Activated CD4-positive, alpha-beta T cell treated with anti-CD3 and anti-CD28 coated beads, Interleukin-2, amount 10 ng/mL, durations not matched to agents 7 days and 5 days (primary cell): Measurements from ENCODE around the gene RAD23A. TPM values are rescaled to one million over a fixed set of nuclear protein-coding genes. Genes with fewer than 3 reads are reported as not detected.
"Not testable (repeated sequence)": the region's sequence is repeated elsewhere in the genome, so short reads cannot be mapped to it uniquely, and the experiment has no call there.

Experiments
- CTCF ChIA-PET: fragments of 350-600 bp; sonication (Branson Sonifier 250); formaldehyde crosslinking; loops from one replicate; lab custom pipeline; 2021; ENCODE audit warnings: antibody characterized with exemption; lab: Charles Lee
- POLR2A ChIA-PET: fragments of 350-600 bp; sonication (Branson Sonifier 250); formaldehyde crosslinking; loops from one replicate; lab custom pipeline; 2021; ENCODE audit warnings: antibody characterized with exemption; lab: Charles Lee
- DNase-seq: peaks from one replicate; pipeline ENCODE4 v3.0.0-alpha.2; 2020
- H3K27ac Mint-ChIP-seq: one replicate; pipeline ENCODE4 v1.8.0; 2021; ENCODE audit warnings: mild to moderate bottlenecking, moderate library complexity, mixed read lengths
- H3K27me3 Mint-ChIP-seq: one replicate; pipeline ENCODE4 v1.8.0; 2021; ENCODE audit warnings: mixed read lengths
- H3K36me3 Mint-ChIP-seq: one replicate; pipeline ENCODE4 v1.8.0; 2021; ENCODE audit warnings: low read depth, mixed read lengths
- H3K4me1 Mint-ChIP-seq: one replicate; pipeline ENCODE4 v1.8.0; 2021; ENCODE audit warnings: mixed read lengths
- H3K4me3 Mint-ChIP-seq: one replicate; pipeline ENCODE4 v1.8.0; 2021; ENCODE audit warnings: mild to moderate bottlenecking, moderate library complexity, mixed read lengths
- H3K9me3 Mint-ChIP-seq: one replicate; pipeline ENCODE4 v1.8.0; 2021; ENCODE audit warnings: mixed read lengths
- total RNA-seq, 2 experiments: library from RNA; stranded (reverse); gene quantifications; one replicate each; pipeline ENCODE4 v1.2.3, GENCODE V29; 2021

RAD23A gene
- total RNA-seq, 2 experiments from 2014 or later: 120 to 131 TPM

DNA sequence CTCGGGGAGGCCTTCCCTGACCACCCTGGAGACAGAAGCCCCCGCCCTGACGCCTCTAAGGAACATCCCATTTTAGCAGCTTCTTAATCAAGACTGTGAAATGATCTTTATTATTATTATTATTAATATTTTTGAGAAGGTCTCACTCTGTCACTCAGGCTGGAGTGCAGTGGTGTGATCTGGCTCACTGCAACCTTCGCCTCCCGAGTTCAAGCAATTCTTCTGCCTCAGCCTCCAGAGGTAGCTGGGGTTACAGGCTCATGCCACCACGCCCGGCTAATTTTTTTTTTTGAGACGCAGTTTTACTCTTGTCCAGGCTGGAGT is 20.1 kb downstream of the RAD23A start:
- no peak overlapping the region for H3K27ac Mint-ChIP-seq
- no peaks in the 10 kb centered on the region for H3K9me3 Mint-ChIP-seq
- peaks cover 8% of the 10 kb centered on the region for H3K4me1 Mint-ChIP-seq
- DNase-seq: no peak
- POLR2A ChIA-PET: interaction anchor here (0.7 to 2.0 kb wide), 2 partner anchors 58 to 81 kb away, joined by 3 to 6 read pairs; no protein-coding TSS in a partner anchor
- H3K4me3 Mint-ChIP-seq: peak overlapping the region; percentile 75
- H3K27me3 Mint-ChIP-seq: no peaks in the 10 kb centered on the region
- CTCF ChIA-PET: interaction anchor here (0.5 to 5.9 kb wide), 66 partner anchors 11 to 290 kb away, joined by 3 to 98 read pairs (median 5); partner anchors contain the start of genes FARSA, GADD45GIP1, GCDH and IER2
- no peaks in the 10 kb centered on the region for H3K36me3 Mint-ChIP-seq

DNA sequence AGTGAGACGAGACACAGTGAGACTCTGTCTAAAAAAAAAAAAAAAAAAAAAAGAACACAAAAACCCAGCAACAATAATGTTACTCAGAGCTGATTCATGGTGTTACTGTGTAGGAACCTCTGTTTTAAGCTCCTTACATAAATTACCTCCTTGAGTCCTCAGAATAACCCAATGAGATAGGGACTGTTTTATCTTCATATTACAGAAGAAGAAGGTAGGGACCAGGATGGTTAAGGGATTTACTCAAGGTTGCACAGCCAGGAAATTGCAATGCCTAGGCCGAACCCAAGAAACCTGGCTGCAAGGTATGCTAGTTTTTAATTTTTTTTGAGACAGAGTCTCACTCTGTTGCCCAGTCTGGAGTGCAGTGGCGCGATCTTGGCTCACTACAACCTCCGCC is 22.2 kb downstream of the RAD23A start:
- Mint-ChIP-seq H3K4me1 (peaks cover 8% of the 10 kb centered on the region), H3K36me3 (no peaks in the 10 kb centered on the region), H3K4me3 (no peak overlapping the region), H3K27ac (no peak overlapping the region), H3K27me3 (no peaks in the 10 kb centered on the region), H3K9me3 (no peaks in the 10 kb centered on the region)
- CTCF ChIA-PET: interaction anchor here (0.6 to 5.9 kb wide), 5 partner anchors 11 to 94 kb away, joined by 3 to 98 read pairs (median 4); no protein-coding TSS in a partner anchor
- POLR2A ChIA-PET: no interaction called here
- no peak for DNase-seq

DNA sequence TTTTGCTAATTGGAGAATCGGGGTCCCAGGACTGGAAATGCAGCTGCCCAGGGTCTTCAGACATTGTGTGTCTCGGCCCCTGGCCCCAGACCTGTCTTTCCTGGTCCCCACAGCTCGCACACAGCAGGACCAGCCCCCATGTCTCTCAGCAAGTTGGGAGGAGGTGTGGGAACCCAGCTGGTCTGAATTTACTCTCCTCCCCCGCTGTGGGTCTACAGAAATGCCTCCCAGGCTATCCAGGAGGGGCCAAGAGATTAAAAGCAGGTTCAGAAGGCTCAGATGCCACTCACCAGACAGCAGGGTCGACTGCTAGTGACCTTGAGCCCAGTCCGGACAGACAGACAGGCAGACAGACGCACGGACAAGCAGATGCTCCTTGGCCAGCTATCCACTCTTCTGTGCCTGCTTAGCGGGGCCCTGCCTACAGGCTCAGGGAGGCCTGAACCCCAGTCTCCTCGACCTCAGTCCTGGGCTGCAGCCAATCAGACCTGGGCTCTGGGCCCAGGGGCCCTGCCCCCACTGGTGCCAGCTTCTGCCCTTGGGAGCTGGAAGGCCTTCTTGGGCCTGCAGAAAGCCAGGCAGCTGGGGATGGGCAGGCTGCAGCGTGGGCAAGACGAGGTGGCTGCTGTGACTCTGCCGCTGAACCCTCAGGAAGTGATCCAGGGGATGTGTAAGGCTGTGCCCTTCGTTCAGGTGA is 23.8 kb downstream of the RAD23A start, which contains the start of gene DAND5:
TSS of gene DAND5 (plus strand) at position 285 of the 697 bp plus-strand sequence. CDS start at position 370, 85 bp downstream.
- no peak within 1 kb of the TSS for H3K4me3 Mint-ChIP-seq
- DNase-seq: no peak
- no peaks in the 10 kb centered on the region for H3K36me3 Mint-ChIP-seq
- no peaks in the 10 kb centered on the region for H3K9me3 Mint-ChIP-seq
- H3K27ac Mint-ChIP-seq: no peak within 1 kb of the TSS
- ChIA-PET CTCF (interaction anchor here (1.9 to 5.9 kb wide), 2 partner anchors 9 kb away, joined by 5 to 98 read pairs; no protein-coding TSS in a partner anchor), POLR2A (no interaction called here)
- no peaks in the 10 kb centered on the region for H3K27me3 Mint-ChIP-seq
- H3K4me1 Mint-ChIP-seq: peaks cover 8% of the 10 kb centered on the region

DNA sequence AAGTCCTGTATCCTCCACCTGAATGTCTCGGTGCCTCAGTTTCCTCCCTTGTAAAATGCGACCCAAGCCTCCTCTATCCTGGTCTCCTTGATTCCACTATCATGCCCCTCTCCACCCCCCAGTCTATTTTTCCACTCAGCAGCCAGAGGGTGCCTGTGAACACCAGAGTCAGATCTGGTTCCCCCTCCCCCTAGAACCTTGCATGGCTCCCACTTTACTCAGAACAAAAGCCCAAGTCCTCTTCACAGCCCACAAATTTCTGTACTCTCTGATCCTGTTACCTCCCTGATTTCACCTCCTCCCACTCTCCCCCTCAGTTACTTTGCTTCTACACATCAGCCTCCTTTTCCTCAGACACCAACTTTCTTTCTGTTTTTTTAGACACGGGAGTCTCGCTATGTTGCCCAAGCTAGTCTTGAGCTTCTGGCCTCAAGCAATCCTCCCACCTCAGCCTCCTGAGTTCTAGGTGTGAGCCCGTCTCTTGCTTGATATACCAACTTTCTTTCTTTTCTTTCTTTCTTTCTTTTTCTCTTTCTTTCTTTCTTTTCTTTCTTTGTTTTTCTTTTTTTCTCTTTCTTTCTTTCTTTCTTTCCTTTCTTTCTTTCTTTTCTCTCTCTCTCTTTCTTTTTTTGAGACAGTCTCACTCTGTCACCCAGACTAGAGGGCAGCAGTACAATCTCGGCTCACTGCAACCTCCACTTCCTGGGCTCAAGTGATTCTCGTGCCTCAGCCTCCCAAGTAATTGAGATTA is 24.6 kb downstream of the RAD23A start:
- Mint-ChIP-seq H3K36me3 (no peaks in the 10 kb centered on the region), H3K4me1 (peaks cover 3% of the 10 kb centered on the region), H3K27me3 (no peaks in the 10 kb centered on the region), H3K4me3 (no peak overlapping the region), H3K27ac (no peak overlapping the region), H3K9me3 (no peaks in the 10 kb centered on the region)
- DNase-seq: no peak
- CTCF ChIA-PET: interaction anchor here (1.9 kb wide), 1 partner anchor 10 kb away, joined by 5 read pairs; no protein-coding TSS in a partner anchor
- POLR2A ChIA-PET: no interaction called here

DNA sequence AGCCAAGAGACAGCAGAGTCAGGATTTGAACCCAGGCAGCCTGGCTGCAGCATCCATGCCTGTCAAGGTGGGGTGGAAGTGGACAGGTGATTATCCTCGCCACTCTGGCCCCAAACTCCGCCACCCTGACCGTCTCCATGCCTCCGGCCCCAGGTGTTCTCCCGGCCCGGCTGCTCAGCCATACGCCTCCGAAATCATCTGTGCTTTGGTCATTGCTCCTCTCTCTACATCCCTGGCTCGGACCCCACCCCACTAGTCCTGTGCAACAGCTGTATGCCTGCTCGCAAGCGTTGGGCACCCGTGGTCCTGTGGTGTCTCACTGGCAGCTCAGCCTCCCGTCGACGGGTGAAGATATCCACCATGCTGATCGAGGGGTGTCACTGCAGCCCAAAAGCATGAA is 27.6 kb downstream of the RAD23A start:
- no peak overlapping the region for H3K27ac Mint-ChIP-seq
- H3K4me3 Mint-ChIP-seq: no peak overlapping the region
- DNase-seq: no peak
- peaks cover 7% of the 10 kb centered on the region for H3K27me3 Mint-ChIP-seq
- POLR2A ChIA-PET: no interaction called here
- no peaks in the 10 kb centered on the region for H3K9me3 Mint-ChIP-seq
- no peaks in the 10 kb centered on the region for H3K36me3 Mint-ChIP-seq
- CTCF ChIA-PET: interaction anchor here (0.8 to 10.8 kb wide), 2 partner anchors 7 to 88 kb away, joined by 3 to 98 read pairs; partner anchors contain the start of gene DAND5
- no peaks in the 10 kb centered on the region for H3K4me1 Mint-ChIP-seq

DNA sequence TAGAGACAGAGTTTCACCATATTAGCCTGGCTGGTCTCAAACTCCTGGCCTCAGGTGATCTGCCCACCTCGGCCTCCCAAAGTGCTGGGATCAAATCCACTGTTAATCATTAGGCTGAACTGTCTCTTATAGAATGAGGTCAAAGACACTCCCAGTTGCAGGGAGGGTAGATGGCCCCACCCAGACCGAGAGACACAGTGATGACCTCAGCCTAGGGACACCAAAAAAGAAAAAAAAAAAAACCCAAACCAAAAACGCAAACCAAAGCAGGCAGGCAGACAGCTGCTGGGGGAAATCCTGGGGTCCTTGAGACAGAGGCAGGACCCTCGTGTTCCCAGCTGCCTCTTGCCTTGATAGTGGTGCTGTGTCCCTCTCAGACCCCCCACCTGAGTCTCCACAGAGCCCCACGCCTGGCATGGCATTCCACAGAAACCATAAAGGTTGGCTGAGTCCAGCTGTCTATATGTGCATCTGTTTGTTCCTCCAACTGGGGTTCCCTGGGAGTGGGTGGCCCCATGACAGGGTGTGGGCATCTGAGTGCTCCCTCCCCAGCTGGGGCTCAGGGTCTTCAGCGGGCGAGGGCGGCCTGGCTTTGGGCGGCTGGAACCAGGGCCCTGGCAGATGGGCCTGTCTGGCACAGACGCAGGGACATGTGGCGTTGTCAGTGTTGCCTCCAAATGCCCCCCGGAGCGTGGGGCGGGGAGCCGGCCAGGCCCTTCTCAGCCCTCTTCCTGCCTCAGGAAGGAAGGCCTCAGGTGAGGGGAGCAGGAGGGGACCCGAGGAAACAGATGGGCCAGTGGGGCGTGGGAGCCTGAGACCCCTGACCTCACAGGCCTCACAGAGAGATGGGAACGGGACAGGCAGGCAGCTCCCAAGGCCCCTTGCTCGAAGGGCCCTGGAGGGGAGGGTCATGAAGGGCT is 28.9 kb downstream of the RAD23A start:
- H3K9me3 Mint-ChIP-seq: no peaks in the 10 kb centered on the region
- H3K36me3 Mint-ChIP-seq: no peaks in the 10 kb centered on the region
- CTCF ChIA-PET: interaction anchor here (0.9 to 10.8 kb wide), 5 partner anchors 8 to 130 kb away, joined by 3 to 98 read pairs (median 6); partner anchors contain the start of gene DAND5
- H3K4me1 Mint-ChIP-seq: no peaks in the 10 kb centered on the region
- peak overlapping the region; percentile 25 for H3K27ac Mint-ChIP-seq
- POLR2A ChIA-PET: no interaction called here
- DNase-seq: no peak
- peaks cover 7% of the 10 kb centered on the region for H3K27me3 Mint-ChIP-seq
- H3K4me3 Mint-ChIP-seq: no peak overlapping the region

DNA sequence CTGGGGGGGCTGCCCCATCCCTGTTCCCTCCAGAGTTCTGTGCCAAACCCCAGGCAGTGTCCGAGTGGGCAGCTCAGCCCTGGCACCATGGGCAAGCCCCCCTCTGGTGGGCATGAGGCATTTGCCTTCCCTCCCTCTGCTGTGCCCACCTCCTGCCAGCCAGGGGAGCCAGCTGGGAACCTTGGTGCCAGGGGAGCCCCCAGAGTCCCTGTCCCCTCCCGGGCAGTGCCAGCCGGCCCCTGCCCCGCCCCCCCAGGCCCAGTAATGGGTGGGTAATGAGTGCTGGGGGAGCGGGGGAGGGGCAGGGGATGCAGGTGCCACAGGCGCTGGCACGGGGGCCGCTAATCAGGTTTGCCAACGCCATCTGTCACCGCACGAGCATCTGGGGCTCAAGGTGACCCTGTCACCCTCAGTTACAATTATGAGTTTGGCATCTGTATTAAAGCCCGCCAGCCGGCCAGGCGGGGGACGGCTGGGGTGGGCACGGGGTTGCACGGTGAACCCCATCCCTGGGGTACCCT is 29.6 kb downstream of the RAD23A start:
- Mint-ChIP-seq H3K36me3 (no peaks in the 10 kb centered on the region), H3K4me3 (no peak overlapping the region), H3K4me1 (no peaks in the 10 kb centered on the region), H3K27ac (no peak overlapping the region), H3K9me3 (no peaks in the 10 kb centered on the region), H3K27me3 (peaks cover 7% of the 10 kb centered on the region)
- no peak for DNase-seq
- POLR2A ChIA-PET: no interaction called here
- CTCF ChIA-PET: interaction anchor here (0.6 to 10.8 kb wide), 6 partner anchors 9 to 130 kb away, joined by 3 to 98 read pairs (median 6); partner anchors contain the start of gene DAND5

DNA sequence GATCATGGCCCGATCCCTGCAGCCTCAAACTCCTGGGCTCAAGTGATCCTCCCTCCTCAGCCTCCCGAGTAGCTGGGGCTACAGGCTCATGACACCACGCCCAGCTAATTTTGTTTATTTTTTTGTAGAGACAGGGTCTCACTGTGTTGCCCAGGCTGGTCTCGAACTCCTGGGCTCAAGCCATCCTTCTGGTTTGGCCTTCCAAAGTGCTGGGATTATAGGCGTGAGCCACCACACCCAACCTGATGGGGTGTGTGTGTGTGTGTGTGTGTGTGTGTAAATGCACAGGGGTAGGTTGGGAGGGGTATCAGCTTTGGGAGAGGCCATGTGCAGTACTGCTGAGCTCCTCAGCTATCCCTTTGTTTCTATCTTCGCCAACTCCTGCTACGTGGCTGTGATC is 30.4 kb downstream of the RAD23A start:
- DNase-seq, H3K9me3 Mint-ChIP-seq, H3K4me3 Mint-ChIP-seq, POLR2A ChIA-PET, H3K36me3 Mint-ChIP-seq, H3K27ac Mint-ChIP-seq, H3K4me1 Mint-ChIP-seq, H3K27me3 Mint-ChIP-seq: not testable (repeated sequence)
- CTCF ChIA-PET: interaction anchor here (1.0 to 10.8 kb wide), 6 partner anchors 10 to 129 kb away, joined by 3 to 98 read pairs (median 10); partner anchors contain the start of gene DAND5

DNA sequence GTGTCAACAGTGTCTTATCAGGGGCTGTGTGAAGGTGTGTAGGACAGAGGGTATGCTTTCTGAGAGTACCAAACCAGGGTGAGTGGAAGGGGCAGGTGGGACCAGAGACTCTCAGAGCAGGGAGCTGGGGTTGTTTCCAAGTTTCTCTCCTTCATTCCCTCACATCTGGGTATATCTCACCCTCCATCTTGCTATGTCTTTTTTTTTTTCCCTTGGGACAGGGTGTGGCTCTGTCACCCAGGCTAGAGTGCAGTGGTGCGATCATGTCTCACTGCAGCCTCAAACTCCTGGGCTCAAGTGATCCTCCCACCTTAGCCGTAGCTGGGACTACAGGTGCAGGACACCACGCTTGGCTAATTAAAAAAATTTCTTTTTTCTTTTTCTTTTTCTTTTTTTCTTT is 34.3 kb downstream of the RAD23A start:
- Mint-ChIP-seq H3K4me1 (no peaks in the 10 kb centered on the region), H3K9me3 (no peaks in the 10 kb centered on the region), H3K27ac (no peak overlapping the region), H3K27me3 (peaks cover 7% of the 10 kb centered on the region), H3K36me3 (no peaks in the 10 kb centered on the region), H3K4me3 (no peak overlapping the region)
- no peak for DNase-seq
- ChIA-PET CTCF (interaction anchor here (1.9 to 10.8 kb wide), 2 partner anchors 14 to 114 kb away, joined by 7 to 98 read pairs; partner anchors contain the start of gene DAND5), POLR2A (no interaction called here)

DNA sequence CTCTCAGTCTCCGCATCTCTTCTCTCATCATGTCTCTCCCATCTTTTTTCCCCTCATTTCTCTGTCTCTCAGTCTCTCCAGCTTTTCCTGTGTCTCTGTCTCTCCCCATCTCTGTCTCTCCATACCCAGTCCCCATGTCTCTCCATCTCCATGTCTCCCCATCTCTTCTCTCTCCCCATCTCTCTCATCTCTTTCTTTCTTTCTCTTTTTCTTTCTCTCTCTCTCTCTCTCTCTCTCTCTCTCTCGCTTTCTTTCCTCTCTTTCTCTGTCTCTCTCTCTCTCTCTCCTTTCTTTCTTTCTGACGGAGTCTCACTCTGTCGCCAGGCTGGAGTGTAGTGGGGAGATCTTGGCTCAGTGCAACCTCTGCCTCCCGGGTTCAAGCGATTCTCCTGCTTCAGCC is 37.0 kb downstream of the RAD23A start:
- POLR2A ChIA-PET: no interaction called here
- Mint-ChIP-seq H3K9me3 (no peaks in the 10 kb centered on the region), H3K36me3 (no peaks in the 10 kb centered on the region), H3K4me1 (no peaks in the 10 kb centered on the region), H3K27ac (no peak overlapping the region), H3K27me3 (peaks cover 1% of the 10 kb centered on the region), H3K4me3 (no peak overlapping the region)
- CTCF ChIA-PET: interaction anchor here (0.7 to 10.8 kb wide), 5 partner anchors 16 to 112 kb away, joined by 3 to 98 read pairs (median 3); partner anchors contain the start of gene DAND5
- no peak for DNase-seq

DNA sequence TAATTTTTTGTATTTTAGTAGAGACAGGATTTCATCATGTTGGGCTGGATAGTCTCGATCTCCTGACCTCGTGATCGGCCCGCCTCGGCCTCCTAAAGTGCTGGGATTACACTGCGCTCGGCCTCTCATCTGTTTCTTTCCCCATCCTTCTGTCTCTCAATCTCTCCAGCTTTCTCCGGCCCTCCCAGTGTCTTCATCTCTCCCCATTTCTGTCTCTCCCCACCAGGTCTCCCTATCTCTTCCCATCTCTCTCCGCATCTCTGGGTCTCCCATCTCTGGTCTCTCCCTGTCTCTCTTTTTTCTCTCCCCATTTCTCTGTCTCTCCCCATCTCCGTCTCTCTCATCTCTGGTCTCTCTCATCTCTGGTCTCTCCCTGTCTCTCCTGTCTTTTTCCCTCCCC is 37.4 kb downstream of the RAD23A start:
- Mint-ChIP-seq H3K4me1 (no peaks in the 10 kb centered on the region), H3K9me3 (no peaks in the 10 kb centered on the region), H3K4me3 (no peak overlapping the region), H3K27ac (no peak overlapping the region), H3K27me3 (no peaks in the 10 kb centered on the region), H3K36me3 (no peaks in the 10 kb centered on the region)
- ChIA-PET POLR2A (no interaction called here), CTCF (interaction anchor here (0.7 to 10.8 kb wide), 4 partner anchors 17 to 78 kb away, joined by 3 to 98 read pairs (median 10); partner anchors contain the start of gene DAND5)
- DNase-seq: no peak
